SH-SY5Y (cell line): ENCODE measurements around the gene CRAT.

Experiments used
- GATA2 ChIP-seq: IDR thresholded peaks from 2 replicates; pipeline ENCODE4 v1.6.1; 2011; ENCODE audit warnings: mild to moderate bottlenecking, low read depth, low read length
- GATA3 ChIP-seq: IDR thresholded peaks from 2 replicates; pipeline ENCODE4 v1.6.1; 2011; ENCODE audit warnings: low read depth, mild to moderate bottlenecking, low read length, moderate library complexity

- TF ChIP-seq GATA2, result no peak
- TF ChIP-seq GATA3, result no peak
These were observed 40.1 kb upstream of the CRAT start for GRCh38 chr9:129150672-129151211.
